Measurements from ENCODE around the gene F2RL2. TPM values are rescaled to one million over a fixed set of nuclear protein-coding genes. Genes with fewer than 3 reads are reported as not detected.

The F2RL2 gene
- total RNA-seq, 4 donors from 2014 or later: 2.8 to 7.1 (median 4.6) TPM

DNA sequence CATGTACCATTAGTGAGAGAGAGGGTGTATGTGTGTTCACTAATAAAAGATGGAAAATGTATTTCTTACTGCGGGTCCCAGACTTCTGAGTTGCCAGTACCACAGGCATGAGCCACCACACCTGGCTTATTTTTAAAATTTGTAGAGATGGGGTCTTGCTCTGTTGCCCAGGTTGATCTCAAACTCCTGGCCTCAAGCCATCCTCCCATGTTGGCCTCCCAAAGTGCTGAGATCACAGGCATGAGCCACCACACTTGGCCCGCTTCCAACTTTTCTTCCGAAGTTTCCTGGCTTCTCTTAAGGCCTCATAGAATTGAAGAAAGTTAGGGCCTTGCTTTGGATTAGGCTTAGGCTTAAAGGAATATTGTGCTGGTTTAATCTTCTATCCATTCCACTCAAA is 40.4 kb upstream of the F2RL2 start:
- intact Hi-C loops (cut with DNase I): no loop called here
- Histone ChIP-seq H3K4me1 (no peaks in the 10 kb centered on the region), H3K9me3 (no peaks in the 10 kb centered on the region), H3K27me3 (no peaks in the 10 kb centered on the region), H3K27ac (replicated peaks in 1 of 4) (no peak overlapping the region), H3K4me3 (no peak overlapping the region), H3K36me3 (no peaks in the 10 kb centered on the region)
- 69% methylated on average over 3 of the region's 3 CpGs for WGBS
- no peak for DNase-seq (ENCODE audit: extremely low spot score)
- TF ChIP-seq, protein P1, sequence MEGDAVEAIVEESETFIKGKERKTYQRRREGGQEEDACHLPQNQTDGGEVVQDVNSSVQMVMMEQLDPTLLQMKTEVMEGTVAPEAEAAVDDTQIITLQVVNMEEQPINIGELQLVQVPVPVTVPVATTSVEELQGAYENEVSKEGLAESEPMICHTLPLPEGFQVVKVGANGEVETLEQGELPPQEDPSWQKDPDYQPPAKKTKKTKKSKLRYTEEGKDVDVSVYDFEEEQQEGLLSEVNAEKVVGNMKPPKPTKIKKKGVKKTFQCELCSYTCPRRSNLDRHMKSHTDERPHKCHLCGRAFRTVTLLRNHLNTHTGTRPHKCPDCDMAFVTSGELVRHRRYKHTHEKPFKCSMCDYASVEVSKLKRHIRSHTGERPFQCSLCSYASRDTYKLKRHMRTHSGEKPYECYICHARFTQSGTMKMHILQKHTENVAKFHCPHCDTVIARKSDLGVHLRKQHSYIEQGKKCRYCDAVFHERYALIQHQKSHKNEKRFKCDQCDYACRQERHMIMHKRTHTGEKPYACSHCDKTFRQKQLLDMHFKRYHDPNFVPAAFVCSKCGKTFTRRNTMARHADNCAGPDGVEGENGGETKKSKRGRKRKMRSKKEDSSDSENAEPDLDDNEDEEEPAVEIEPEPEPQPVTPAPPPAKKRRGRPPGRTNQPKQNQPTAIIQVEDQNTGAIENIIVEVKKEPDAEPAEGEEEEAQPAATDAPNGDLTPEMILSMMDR (IDR thresholded peaks at IDR 0.05): no peak
- TF ChIP-seq POLR2AphosphoS5 (IDR thresholded peaks at IDR 0.05) (no peak), EP300 (IDR thresholded peaks at IDR 0.05) (no peak), POLR2A (IDR thresholded peaks at IDR 0.05; ENCODE audit: low read depth) (no peak)

DNA sequence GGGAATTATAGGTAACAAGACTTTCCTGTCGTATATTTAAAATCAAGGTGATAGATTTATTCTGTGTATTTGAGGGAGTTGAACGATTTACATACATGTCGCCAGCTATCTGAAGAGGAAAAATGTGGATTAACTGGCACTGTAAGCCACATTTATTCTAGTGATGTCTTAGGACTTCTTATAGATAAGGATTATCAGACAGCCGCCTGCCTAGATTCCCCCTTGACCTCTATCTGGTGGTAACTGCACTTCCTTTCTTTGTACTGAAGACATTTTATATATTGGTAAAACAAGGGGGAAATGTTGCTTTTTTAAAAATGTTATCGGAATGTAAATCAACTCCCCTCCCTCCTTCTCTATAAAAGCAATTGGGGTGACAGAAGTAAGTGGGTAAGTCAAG is 39.3 kb upstream of the F2RL2 start:
- Histone ChIP-seq H3K36me3 (no peaks in the 10 kb centered on the region), H3K4me3 (no peak overlapping the region), H3K9me3 (no peaks in the 10 kb centered on the region), H3K27ac (replicated peaks in 1 of 4) (no peak overlapping the region), H3K4me1 (no peaks in the 10 kb centered on the region), H3K27me3 (no peaks in the 10 kb centered on the region)
- no peak for TF ChIP-seq EP300 (IDR thresholded peaks at IDR 0.05)
- TF ChIP-seq POLR2AphosphoS5 (IDR thresholded peaks at IDR 0.05): no peak
- TF ChIP-seq, protein P1 (IDR thresholded peaks at IDR 0.05): no peak
- TF ChIP-seq POLR2A (IDR thresholded peaks at IDR 0.05; ENCODE audit: low read depth): no peak
- DNase-seq (ENCODE audit: extremely low spot score): no peak
- WGBS: 93% methylated on average over 5 of the region's 5 CpGs
- intact Hi-C loops (cut with DNase I): no loop called here

DNA sequence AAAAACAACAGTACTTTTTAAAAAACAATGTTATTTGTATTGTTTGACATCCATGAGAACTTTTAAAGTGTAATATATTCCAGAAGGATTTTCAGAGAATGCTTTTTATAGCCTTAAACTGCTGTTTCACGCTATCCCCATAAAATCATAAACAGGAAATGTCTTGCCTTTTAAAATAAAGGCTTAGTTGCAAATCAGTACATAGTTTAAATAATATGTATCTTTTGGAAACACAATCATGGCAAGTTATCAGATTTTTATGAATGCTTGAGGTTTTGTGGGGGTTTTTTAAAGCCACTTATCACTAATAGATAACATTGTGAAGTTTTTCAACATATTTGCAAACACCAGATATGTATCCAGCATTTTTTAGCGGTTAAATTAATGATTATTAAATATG is 37.2 kb upstream of the F2RL2 start:
- Histone ChIP-seq H3K36me3 (no peaks in the 10 kb centered on the region), H3K4me3 (no peak overlapping the region), H3K4me1 (no peaks in the 10 kb centered on the region), H3K27me3 (no peaks in the 10 kb centered on the region), H3K27ac (replicated peaks in 1 of 4) (no peak overlapping the region), H3K9me3 (no peaks in the 10 kb centered on the region)
- WGBS: 75% methylated on average over 2 of the region's 2 CpGs
- intact Hi-C loops (cut with DNase I): no loop called here
- no peak for DNase-seq (ENCODE audit: extremely low spot score)
- TF ChIP-seq, protein P1 (IDR thresholded peaks at IDR 0.05): no peak

DNA sequence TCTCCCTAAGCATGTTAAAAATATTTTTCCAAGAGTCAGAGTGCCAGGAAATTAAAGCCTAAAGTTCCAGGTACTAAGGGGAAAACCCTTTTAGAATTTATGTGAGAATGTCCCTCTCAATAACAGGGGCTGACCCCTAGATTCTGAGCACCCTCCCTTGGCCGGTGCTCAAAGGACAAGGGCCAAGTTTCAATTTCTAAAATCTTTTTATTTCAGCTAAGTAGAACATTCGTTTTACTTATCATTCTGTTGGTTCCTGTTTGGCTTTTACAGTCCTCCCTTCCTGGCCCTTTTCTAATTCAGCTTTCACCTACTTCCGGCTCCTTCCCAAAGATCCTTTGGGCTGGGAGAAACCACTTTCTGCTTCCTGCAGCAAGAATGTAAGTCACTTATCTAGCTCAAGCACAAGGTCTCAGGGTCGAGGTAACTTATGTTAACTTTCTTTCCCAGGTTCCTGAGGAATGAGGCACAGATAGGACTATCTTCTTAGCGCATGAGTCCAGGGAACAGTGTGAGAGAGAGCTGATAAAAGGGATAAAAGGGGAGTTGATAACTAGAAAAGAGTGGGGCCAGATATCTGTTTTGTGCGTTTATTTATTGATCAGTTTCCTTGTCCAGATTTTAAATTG is 34.6 kb upstream of the F2RL2 start:
- intact Hi-C loops (cut with DNase I): no loop called here
- WGBS: 68% methylated on average over 6 of the region's 6 CpGs

More for the DNA sequence above, 34.6 kb upstream of the F2RL2 start:
- Histone ChIP-seq H3K9me3 (no peaks in the 10 kb centered on the region), H3K27ac (replicated peaks in 1 of 4) (no peak overlapping the region), H3K36me3 (no peaks in the 10 kb centered on the region), H3K4me3 (no peak overlapping the region), H3K27me3 (no peaks in the 10 kb centered on the region), H3K4me1 (no peaks in the 10 kb centered on the region)
- no peak for DNase-seq (ENCODE audit: extremely low spot score)
- TF ChIP-seq POLR2AphosphoS5 (IDR thresholded peaks at IDR 0.05): no peak
- no peak for TF ChIP-seq POLR2A (IDR thresholded peaks at IDR 0.05; ENCODE audit: low read depth)
- TF ChIP-seq, protein P1 (IDR thresholded peaks at IDR 0.05): no peak
- TF ChIP-seq EP300 (IDR thresholded peaks at IDR 0.05): no peak

Data from esophagus muscularis mucosa (tissue), 4 donors.